HCT116 (cell line): Measurements from ENCODE around the gene CDC42SE2.

Source experiments
- CTCF ChIP-seq, 3 experiments: fragments of 200-600 bp in 1 of 3; sonication (generic) in 1 of 3; IDR thresholded peaks in 2 of 3; conservative IDR thresholded peaks in 1 of 3; 2 replicates each; pipeline ENCODE4 v1.5.1; 2012 to 2017; ENCODE audit warnings: low read depth in 2 of 3, low read length in 2 of 3, antibody characterized with exemption in 1 of 3, borderline replicate concordance in 1 of 3, control low read depth in 1 of 3, mild to moderate bottlenecking in 1 of 3, mixed read lengths in 1 of 3, mixed run types in 1 of 3, moderate library complexity in 1 of 3; ENCODE audit not compliant: insufficient read depth in 1 of 3
- POLR2A ChIP-seq: IDR thresholded peaks from 2 replicates; pipeline ENCODE4 v1.7.0; 2011; ENCODE audit warnings: borderline replicate concordance; ENCODE audit not compliant: insufficient read depth, insufficient read length; ENCODE audit errors: extremely low read depth
- RAD21 ChIP-seq: IDR thresholded peaks from 2 replicates; pipeline ENCODE4 v1.6.1; 2012; ENCODE audit warnings: low read depth, mild to moderate bottlenecking
- SRF ChIP-seq: IDR thresholded peaks from 2 replicates; pipeline ENCODE4 v1.6.1; 2012; ENCODE audit warnings: low read depth

GRCh38 chr5:131288328-131288727, 24.5 kb downstream of the CDC42SE2 start:
- no peak for TF ChIP-seq CTCF (IDR thresholded peaks at IDR 0.05 in 2 of 3, conservative IDR thresholded peaks at IDR 0.05 in 1 of 3; ENCODE audit: borderline replicate concordance in 1 of 3, insufficient read depth in 1 of 3, low read depth in 2 of 3, low read length in 2 of 3)
- no peak for TF ChIP-seq SRF
- TF ChIP-seq RAD21, result no peak
- TF ChIP-seq POLR2A, result no peak
